ENCODE measurements around the gene ITIH3.

GRCh38 chr3:52830535-52831258 lies 36.1 kb downstream of the ITIH3 start, which contains the start of gene ITIH4:
- TF ChIP-seq CTCF (IDR thresholded peaks at IDR 0.05) (no peak), POLR2A (IDR thresholded peaks at IDR 0.05) (no peak), EP300 (IDR thresholded peaks at IDR 0.05; ENCODE audit: low read depth) (no peak)

Data from transverse colon (tissue), 3 donors.